Fibroblast of pulmonary artery (primary cell): ENCODE data around the gene ABCB1.

Source experiments
- DNase-seq: peaks from one replicate; pipeline ENCODE4 v3.0.0-alpha.2; 2010; ENCODE audit warnings: low read depth
- H3K4me3 ChIP-seq: replicated peaks from 2 replicates; pipeline ENCODE4 v1.5.1; 2011; ENCODE audit warnings: low read depth, mild to moderate bottlenecking, control low read depth, low read length, moderate library complexity
- TF ChIP-seq, protein P1 (sequence below): IDR thresholded peaks from 2 replicates; pipeline ENCODE4 v1.5.1; 2011; ENCODE audit warnings: mild to moderate bottlenecking, control low read depth, low read length, inconsistent platforms; ENCODE audit errors: missing control alignments

Gene ABCB1

DNA sequence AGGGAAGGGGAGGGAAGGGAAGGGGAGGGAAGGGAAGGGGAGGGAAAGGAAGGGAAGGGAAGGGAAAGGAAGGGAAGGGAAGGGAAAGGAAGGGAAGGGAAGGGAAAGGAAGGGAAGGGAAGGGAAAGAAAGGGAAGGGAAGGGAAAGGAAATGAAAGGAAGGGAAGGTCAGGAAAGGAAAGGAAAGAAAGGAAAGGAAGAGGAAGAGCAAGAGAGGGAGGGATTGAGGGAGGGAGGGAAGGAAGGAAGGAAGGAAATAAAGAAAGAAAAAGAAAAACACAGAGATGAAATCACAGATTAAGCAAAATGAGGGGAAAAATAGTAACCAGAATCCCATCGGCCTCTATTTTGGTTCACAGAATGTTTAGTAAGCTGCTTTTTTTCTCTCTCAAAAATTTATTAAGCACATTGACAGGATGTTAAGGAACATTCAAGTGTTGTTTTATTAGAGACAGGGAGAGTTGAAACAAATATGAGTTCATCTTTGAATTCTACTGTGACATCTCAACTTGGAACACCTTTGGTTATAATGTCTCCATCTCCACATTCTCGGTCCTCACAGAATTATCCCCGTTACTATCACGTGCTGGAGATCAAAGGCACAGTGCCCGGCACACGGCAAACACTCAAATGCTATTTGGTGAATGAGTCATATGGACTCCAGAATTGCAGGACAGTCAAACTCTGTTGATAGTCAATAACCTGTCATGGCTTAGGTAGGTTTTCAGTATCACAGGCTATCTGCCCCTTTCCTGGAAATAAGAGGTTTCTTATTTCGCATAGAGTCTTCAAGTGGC lies 52.4 kb downstream of the ABCB1 start:
- H3K4me3 ChIP-seq: no peak overlapping the region
- TF ChIP-seq, protein P1, sequence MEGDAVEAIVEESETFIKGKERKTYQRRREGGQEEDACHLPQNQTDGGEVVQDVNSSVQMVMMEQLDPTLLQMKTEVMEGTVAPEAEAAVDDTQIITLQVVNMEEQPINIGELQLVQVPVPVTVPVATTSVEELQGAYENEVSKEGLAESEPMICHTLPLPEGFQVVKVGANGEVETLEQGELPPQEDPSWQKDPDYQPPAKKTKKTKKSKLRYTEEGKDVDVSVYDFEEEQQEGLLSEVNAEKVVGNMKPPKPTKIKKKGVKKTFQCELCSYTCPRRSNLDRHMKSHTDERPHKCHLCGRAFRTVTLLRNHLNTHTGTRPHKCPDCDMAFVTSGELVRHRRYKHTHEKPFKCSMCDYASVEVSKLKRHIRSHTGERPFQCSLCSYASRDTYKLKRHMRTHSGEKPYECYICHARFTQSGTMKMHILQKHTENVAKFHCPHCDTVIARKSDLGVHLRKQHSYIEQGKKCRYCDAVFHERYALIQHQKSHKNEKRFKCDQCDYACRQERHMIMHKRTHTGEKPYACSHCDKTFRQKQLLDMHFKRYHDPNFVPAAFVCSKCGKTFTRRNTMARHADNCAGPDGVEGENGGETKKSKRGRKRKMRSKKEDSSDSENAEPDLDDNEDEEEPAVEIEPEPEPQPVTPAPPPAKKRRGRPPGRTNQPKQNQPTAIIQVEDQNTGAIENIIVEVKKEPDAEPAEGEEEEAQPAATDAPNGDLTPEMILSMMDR: no peak
- no peak for DNase-seq

DNA sequence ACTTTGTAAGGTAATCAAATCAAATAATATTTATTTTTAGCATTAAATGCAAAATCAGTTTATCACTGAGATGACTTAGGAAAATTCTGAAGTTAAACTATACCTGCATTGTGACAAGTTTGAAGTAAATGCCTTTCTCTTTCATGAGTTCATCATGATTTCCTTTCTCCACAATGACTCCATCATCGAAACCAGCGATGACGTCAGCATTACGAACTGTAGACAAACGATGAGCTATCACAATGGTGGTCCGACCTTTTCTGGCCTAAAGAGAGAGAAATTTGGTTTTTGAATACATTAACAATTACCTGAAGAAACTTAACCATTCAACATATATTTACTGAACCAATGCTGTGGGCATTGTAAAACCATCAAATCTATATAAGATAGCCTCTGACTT lies 54.9 kb downstream of the ABCB1 start:
- no peak for DNase-seq
- H3K4me3 ChIP-seq: no peak overlapping the region
- TF ChIP-seq, protein P1: no peak

DNA sequence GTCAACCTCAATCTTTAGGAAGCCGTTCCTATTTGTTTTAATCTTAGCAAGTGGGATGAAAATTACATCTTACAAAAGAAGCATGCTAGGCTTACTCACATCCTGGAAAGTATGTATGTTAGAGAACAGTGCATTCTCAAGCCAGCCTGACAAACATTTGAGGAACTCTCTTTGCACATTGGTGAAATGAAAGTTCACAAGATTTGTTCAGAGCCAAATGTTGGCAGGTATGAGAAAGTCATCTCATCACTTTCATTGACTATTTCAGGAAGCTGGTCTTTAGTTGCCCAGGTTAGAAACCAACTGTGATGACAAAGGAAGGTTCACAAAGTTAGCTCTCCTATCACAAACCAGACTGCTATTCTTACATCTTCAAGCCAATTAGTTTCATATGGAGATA lies 57.1 kb downstream of the ABCB1 start:
- DNase-seq: no peak
- TF ChIP-seq, protein P1: no peak
- no peak overlapping the region for H3K4me3 ChIP-seq

DNA sequence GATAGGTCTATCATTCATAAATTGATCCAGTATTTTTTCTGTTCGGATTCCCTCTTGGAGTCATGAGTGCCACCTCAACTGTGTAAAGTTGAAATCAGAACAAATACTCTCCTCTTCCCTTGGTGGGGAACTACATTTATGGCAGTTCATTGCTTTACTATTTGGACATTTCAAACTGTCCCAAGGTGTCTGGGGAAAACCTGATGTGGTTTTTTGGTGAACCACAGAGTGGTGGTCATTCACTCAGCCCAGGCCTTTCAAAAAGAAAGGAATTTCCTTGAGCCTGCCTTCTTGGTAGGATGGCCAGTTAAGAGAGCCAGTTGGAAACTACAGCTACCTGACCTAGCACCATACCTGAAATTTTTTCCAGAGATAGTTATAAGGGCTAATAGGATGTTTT lies 59.0 kb downstream of the ABCB1 start:
- H3K4me3 ChIP-seq: no peak overlapping the region
- TF ChIP-seq, protein P1: no peak
- DNase-seq: no peak

DNA sequence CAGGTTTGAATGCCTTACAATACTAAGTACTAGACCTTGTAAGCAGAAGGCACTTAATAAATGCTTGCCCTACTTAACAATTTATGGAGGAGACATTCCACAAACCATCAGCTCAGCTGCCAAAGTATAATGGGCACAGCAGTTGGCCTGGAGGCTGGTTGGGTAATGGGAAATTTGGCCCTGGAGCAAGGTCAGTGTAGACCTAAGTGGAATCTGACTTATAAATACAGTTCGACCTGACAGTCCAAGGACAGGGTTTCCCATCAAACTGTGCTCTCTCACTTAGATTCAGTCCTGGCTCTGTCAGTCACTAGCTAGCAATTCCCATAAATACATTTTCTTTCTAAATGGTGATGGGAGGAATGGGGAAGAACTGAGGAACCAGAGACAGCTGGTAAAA lies 62.6 kb downstream of the ABCB1 start:
- H3K4me3 ChIP-seq: no peak overlapping the region
- DNase-seq: no peak
- TF ChIP-seq, protein P1: no peak

DNA sequence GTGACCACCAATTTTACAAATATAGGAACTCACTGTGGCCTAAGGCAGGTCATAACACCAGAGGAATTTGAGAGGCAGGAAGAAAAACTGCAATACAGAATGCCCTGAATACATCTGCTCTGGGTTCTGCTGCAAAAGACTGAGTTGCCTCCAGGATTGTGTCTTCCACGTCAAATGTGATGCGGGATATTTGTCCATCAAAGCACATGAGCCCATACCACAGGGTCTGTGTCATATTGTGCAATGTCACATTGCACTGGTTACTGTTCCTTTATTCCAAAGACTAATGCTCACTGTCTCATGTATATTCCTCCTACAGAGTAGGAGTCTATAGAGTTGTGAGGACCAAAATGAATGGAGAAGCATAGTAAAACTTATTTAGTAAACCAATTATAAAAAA lies 66.6 kb downstream of the ABCB1 start:
- DNase-seq: no peak
- TF ChIP-seq, protein P1: no peak
- no peak overlapping the region for H3K4me3 ChIP-seq

DNA sequence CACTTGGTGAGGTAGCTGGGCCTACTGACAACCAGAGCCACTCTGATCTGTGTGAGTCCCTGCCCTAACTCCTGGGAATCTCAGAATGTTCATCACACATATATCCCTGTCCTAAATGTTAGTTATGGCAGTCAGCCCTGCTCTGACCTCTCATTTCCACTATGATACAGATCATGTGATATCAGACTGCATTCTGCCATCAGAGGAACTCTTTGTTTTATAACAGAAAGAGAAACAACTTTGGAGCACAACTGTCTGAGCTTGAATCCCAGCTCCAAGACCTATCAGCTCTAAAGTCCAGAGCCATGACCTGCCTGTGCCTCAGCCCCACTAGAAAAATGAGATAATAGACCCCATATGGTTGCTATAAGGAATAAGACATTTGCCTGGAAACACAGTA lies 70.6 kb downstream of the ABCB1 start:
- no peak for DNase-seq
- TF ChIP-seq, protein P1: no peak
- H3K4me3 ChIP-seq: no peak overlapping the region
